Liver (tissue), 3 donors: ENCODE measurements around the gene RNFT2.

Experiments
- CTCF ChIP-seq: fragments of 150-350 bp; IDR thresholded peaks from 2 replicates; pipeline ENCODE4 v1.5.1; 2017; ENCODE audit warnings: improper control_type of control experiment, low read depth, low read length; ENCODE audit not compliant: missing input control
- JUND ChIP-seq, 2 donors: IDR thresholded peaks; 2 replicates each; pipeline ENCODE4 v1.6.1; 2016; ENCODE audit warnings: antibody characterized with exemption in 2 of 2
- REST ChIP-seq: IDR thresholded peaks from 2 replicates; pipeline ENCODE4 v1.6.1; 2016; ENCODE audit warnings: antibody characterized with exemption, mild to moderate bottlenecking
- donor health status: healthy.
- donor health status: healthy.

- TF ChIP-seq CTCF (no peak), JUND (IDR thresholded peaks at IDR 0.05) (no peak), REST (no peak)
Measured at GRCh38 chr12:116727261-116727660, 10.9 kb upstream of the RNFT2 start.
